A172 (cell line): ENCODE measurements around the gene DGKZ. TPM values are rescaled to one million over a fixed set of nuclear protein-coding genes. Genes with fewer than 3 reads are reported as not detected.

Source experiments
- DNase-seq: peaks from one replicate; pipeline ENCODE4 v3.0.0-alpha.2; 2015; ENCODE audit warnings: low spot score
- total RNA-seq: library from RNA; depleted of rRNA; stranded (reverse); fragments of >200 nt; shearing (Covaris generic); gene quantifications from 2 replicates; pipeline ENCODE4 v1.2.3, GENCODE V29; 2014

Gene DGKZ
- total RNA-seq, 1 experiment from 2014 or later: 89.0 TPM

GRCh38 chr11:46392421-46393230 lies 45.4 kb downstream of the DGKZ start:
- peak; percentile 74 for DNase-seq

- no peak for DNase-seq
Observed at GRCh38 chr11:46393231-46393616, 46.0 kb downstream of the DGKZ start.

DNA sequence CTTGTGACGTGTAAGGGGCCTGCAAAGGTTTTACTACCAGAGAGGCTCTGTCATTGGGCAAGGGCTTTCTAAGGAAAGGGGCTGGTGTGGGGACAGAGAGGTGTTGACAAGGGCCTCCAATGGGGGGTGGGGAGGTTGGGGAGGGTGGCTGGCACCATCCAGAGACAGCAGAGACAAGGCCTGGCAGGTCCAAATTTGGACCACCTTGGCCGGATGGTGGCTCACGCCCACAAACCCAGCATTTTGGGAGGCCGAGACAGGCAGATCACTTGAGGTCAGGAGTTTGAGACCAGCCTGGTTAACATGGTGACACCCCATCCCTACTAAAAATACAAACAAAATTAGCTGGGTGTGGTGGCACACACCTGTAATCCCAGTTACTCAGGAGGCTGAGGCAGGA lies 46.5 kb downstream of the DGKZ start:
- no peak for DNase-seq

DNA sequence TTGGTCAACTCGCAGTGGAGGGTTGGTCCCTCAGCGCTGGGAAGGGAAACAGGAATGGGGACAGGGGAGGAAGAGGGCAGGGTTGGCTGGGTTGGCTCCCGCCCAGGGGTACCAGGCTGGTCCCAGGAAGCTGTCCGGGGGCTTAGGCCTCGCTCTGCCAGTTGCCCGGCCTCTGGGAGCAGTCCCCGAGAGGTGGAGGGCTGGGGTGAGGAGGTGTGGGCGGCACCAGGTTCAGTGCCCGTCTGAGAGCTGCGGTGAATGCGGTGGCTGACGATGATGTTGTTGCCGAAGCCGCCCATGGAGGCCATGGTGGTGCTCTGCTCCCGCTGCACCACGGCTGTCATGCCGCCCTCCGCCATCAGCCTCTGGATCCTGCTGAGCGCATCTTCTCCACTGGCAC lies 50.3 kb downstream of the DGKZ start:
- no peak for DNase-seq

- no peak for DNase-seq
Observed at GRCh38 chr11:46402957-46403902, 56.0 kb downstream of the DGKZ start.

GRCh38 chr11:46404476-46405017 lies 57.3 kb downstream of the DGKZ start:
- DNase-seq: no peak

DNA sequence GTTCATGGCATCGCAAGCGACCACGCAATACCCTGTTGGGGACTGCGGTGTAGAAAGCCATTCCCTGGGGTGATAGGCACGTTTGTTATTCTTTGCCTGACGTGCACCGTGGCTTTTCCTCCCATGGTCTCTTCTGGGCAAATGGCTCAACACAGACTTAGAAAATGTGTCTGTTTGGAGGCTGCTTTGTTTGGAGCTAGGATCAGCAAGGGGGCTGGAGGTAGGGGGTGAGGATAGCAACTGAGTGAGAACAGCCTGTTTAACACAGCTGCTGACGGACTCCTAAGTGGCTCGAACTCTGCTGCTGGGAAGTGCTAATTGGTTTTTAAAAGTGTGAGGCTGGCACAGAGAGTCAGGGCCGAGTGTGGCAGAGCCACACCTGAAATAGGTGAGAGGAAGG lies 60.4 kb downstream of the DGKZ start:
- DNase-seq: no peak

DNA sequence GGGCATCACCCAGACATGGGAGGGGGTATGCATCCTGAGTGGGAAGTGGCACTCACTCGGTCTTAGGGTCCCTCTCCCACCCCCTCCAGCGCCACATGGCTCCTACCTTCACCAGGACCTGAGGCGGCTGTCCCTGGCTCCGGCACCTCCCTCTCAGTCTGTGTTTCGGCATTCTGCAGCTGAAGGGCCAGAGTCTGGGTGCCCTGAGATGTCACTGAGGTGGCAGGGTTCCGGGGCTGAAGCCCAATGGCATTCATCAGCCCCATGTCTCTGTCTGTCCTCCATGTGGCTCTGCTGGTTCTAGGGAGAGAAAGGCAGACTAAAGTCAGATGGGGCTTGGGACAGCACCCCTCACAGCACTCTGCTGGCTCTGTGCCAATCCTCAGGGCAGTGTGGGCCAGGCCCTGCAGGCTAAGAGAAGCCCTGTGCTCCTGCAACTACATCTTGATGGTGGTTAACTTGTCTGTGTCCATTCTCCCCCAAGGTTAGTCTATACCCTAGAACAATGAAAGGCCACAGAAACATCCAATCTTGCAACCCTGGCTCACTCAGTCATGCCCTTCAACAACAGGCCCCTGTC lies 61.2 kb downstream of the DGKZ start:
- no peak for DNase-seq

DNA sequence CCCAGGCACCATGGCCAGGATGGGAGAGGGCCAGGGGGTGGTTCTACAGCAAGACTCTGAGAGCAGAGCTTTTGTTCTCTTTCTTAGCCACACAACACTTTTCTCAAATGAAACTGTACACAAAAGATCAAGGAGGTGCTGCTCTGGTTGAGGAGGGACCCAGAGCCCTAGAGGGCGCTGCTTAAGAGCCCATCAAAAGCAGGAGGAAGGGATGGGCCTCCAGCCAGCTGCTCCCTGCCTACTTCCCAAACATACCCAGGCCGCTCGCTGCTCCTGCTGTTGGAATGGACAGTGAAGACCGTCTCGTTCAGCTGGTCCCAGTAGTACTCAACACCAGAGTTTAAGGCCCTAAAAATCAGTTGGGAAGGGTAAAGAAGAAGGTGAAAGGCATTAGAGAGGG lies 62.8 kb downstream of the DGKZ start:
- no peak for DNase-seq

GRCh38 chr11:46413760-46414465 lies 66.7 kb downstream of the DGKZ start:
- no peak for DNase-seq

GRCh38 chr11:46414466-46414796 lies 67.2 kb downstream of the DGKZ start:
- no peak for DNase-seq

DNA sequence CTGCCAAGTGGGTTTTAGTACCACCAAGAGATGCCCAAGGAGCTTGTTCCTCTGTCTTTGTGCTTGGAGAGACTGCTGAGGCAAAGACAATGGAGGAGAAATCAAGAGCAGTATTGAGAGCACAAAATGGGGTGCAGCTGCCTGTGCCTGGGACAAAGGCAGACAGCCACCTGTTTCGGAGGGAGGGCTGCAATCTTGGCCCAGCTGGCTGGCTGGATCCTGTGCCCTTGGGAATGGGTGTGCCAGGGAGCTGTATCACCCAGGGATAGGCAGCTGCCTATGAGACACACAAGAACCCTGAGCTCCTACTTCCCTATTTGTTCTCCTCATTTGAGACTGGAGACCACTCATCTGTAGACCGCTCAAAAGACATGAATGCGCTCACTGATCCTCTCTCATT lies 67.6 kb downstream of the DGKZ start:
- no peak for DNase-seq

- DNase-seq: no peak
Observed at GRCh38 chr11:46417711-46418110, 70.4 kb downstream of the DGKZ start.

GRCh38 chr11:46418751-46419150 lies 71.5 kb downstream of the DGKZ start:
- DNase-seq: no peak

GRCh38 chr11:46420513-46420912 lies 73.2 kb downstream of the DGKZ start:
- no peak for DNase-seq

GRCh38 chr11:46421257-46421880 lies 74.1 kb downstream of the DGKZ start:
- no peak for DNase-seq

DNA sequence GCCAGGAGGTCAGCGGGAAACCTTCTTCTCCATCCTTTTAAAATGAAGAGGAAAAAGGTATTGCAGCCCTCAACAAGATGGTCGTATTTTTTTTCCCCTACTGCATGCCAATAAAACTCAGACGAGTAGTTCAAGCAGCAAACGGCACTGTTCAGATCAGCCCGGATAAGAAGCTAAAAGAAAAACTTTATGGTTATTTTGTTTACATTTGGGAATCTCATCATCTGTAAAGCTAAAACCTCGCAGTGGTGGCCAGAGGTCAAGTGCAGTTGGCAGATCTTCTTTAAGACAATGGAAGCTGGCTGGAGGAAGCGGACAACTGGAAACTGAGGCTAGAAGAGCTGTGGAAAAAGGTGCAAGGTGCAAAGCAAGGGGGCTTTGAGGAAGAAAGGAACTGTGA lies 75.3 kb downstream of the DGKZ start:
- no peak for DNase-seq

- no peak for DNase-seq
Observed at GRCh38 chr11:46426233-46426991, 79.1 kb downstream of the DGKZ start.

- DNase-seq: no peak
Observed at GRCh38 chr11:46427364-46427763, 80.1 kb downstream of the DGKZ start.

GRCh38 chr11:46429717-46430116 lies 82.5 kb downstream of the DGKZ start:
- no peak for DNase-seq
